Right ventricle myocardium inferior (tissue), 1 donor: ENCODE results near the gene CDH23. TPM values are rescaled to one million over a fixed set of nuclear protein-coding genes. Genes with fewer than 3 reads are reported as not detected.
A peak's percentile ranks its signal among the peaks of the same experiment; 100 is the strongest.

Experiments used
- ATAC-seq: fragments of 200-7000 bp; cut with Tn5 transposase; one replicate; pipeline ENCODE4 v1.9.1; 2020; ENCODE audit warnings: mild to moderate bottlenecking, moderate library complexity
- DNase-seq: peaks from one replicate; pipeline ENCODE4 v3.0.0; 2021; ENCODE audit errors: missing footprints
- intact Hi-C: fragments of 100-400 bp; cut with DNase I; formaldehyde crosslinking; loops from one replicate; pipeline ENCODE4 v1.11.0; 2022
- total RNA-seq: library from RNA; stranded (reverse); fragmentation: NEBNext Ultra II Directional; extraction: Animal tissue kit (Norgen Biotek cat#: 25700); gene quantifications from one replicate; pipeline ENCODE4 v1.2.1, GENCODE V29; 2021
- donor health status: DM: no; HTN: yes; CAD: no; lungs with severe emphysema.

CDH23 gene
- total RNA-seq, 1 donor from 2014 or later: 4.8 TPM

- DNase-seq (no peak), ATAC-seq (no peak)
- intact Hi-C loops: no loop called here
Observed at GRCh38 chr10:71799608-71800453, 403.1 kb downstream of the CDH23 start.

- intact Hi-C loops: no loop called here
- ATAC-seq (no peak), DNase-seq (no peak)
Observed at GRCh38 chr10:71801361-71801760, 404.6 kb downstream of the CDH23 start.

GRCh38 chr10:71802235-71802634, 405.5 kb downstream of the CDH23 start:
- intact Hi-C loops: no loop called here
- ATAC-seq (no peak), DNase-seq (no peak)

- DNase-seq: no peak
- no peak for ATAC-seq
- intact Hi-C loops: no loop called here
Observed at GRCh38 chr10:71802715-71803488, 406.2 kb downstream of the CDH23 start.

- ATAC-seq (peak; percentile 61), DNase-seq (no peak)
- intact Hi-C loops: no loop called here
Observed at GRCh38 chr10:71804077-71804476, 407.4 kb downstream of the CDH23 start.

- ATAC-seq (peak; percentile 53), DNase-seq (no peak)
- intact Hi-C loops: no loop called here
Observed at GRCh38 chr10:71805776-71806703, 409.3 kb downstream of the CDH23 start.

GRCh38 chr10:71806704-71807556, 410.2 kb downstream of the CDH23 start:
- DNase-seq (no peak), ATAC-seq (no peak)
- intact Hi-C loops: no loop called here

GRCh38 chr10:71807557-71808510, 411.1 kb downstream of the CDH23 start:
- ATAC-seq: no peak
- intact Hi-C loops: no loop called here
- DNase-seq: no peak

- no peak for ATAC-seq
- no peak for DNase-seq
- intact Hi-C loops: loop anchor here (5.0 kb wide), 2 partner anchors 102 to 427 kb away; no protein-coding TSS in a partner anchor
Observed at GRCh38 chr10:71809628-71810027, 412.9 kb downstream of the CDH23 start.

GRCh38 chr10:71810048-71810750, 413.5 kb downstream of the CDH23 start:
- intact Hi-C loops: loop anchor here (5.0 kb wide), 2 partner anchors 103 to 428 kb away; no protein-coding TSS in a partner anchor
- no peak for DNase-seq
- ATAC-seq: no peak

- intact Hi-C loops: loop anchor here (5.0 kb wide), 2 partner anchors 104 to 429 kb away; no protein-coding TSS in a partner anchor
- no peak for ATAC-seq
- no peak for DNase-seq
Observed at GRCh38 chr10:71811351-71811750, 414.6 kb downstream of the CDH23 start.

GRCh38 chr10:71812016-71812912, 415.5 kb downstream of the CDH23 start:
- DNase-seq: peak; percentile 87
- intact Hi-C loops: loop anchor here (2.0 to 5.0 kb wide), 3 partner anchors 105 to 497 kb away; no protein-coding TSS in a partner anchor
- peak; percentile 80 for ATAC-seq

GRCh38 chr10:71812913-71813590, 416.3 kb downstream of the CDH23 start:
- intact Hi-C loops: loop anchor here (2.0 to 5.0 kb wide), 3 partner anchors 106 to 498 kb away; no protein-coding TSS in a partner anchor
- ATAC-seq (no peak), DNase-seq (no peak)

GRCh38 chr10:71814922-71815411, 418.2 kb downstream of the CDH23 start:
- no peak for ATAC-seq
- intact Hi-C loops: loop anchor here (5.0 kb wide), 2 partner anchors 108 to 433 kb away; no protein-coding TSS in a partner anchor

More at GRCh38 chr10:71814922-71815411, 418.2 kb downstream of the CDH23 start:
- DNase-seq: no peak
